ENCODE measurements around the gene MLST8.

MLST8 gene

DNA sequence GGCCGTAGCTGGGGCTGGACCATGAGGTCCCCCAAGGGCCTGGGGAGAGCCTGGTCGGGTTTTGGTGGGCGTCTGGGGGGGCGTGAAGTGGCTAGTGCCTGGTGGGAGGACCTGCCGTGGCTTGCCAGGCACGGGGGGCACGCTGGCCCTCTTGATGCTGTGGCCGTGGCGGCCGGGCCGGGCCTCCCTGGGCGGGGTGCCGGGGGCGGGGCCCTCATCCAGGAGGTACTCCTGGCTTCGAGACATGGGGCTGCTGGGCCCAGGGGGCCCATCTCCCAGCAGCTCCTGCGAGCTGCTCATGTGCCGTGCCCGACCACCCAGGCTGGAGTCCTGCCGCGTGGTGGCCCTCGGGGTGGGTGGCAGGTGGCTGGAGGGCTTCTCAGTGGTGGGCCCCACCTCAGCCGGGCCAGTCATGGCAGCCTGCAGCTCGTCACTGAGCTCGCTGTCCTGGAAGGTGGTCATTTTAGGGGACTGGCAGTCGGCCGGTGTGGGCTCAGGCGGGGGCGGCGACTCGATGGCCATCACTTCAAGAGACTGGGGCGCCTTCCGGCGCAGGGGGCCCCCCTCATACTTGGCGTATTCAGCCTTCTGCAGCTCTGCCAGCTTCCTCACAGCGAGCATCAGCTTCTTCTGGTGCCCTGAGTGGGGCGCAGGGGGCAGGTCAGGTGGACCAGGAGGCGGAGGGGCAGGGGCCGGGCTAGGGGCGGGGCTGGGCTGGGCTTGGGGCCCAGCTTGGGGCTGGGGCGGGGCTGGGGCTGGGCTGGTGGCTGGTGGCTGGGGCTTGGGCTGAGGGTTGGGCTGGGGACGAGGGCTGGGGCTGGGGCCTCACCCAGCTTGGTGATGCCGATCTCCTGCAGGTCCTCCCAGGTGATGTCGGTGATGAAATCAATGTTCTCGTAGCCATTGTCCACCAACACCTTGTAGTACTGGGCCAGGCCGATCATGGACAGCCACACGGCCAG, 24.0 kb upstream of the MLST8 start:
- H3K27ac ChIP-seq (ENCODE audit: low read depth, low read length) = no peak overlapping the region
- H3K36me3 ChIP-seq (ENCODE audit: insufficient read depth, low read length) = peaks cover 9% of the 10 kb centered on the region; the same call in 1 of the 2 replicates
- no peak overlapping the region for H2AFZ ChIP-seq (ENCODE audit: low read length, unreplicated experiment)
- H3K27me3 ChIP-seq (ENCODE audit: insufficient read depth, low read length) = no peaks in the 10 kb centered on the region
- H3K79me2 ChIP-seq (ENCODE audit: control insufficient read depth, insufficient read depth, low read length, unreplicated experiment) = no peaks in the 10 kb centered on the region
- no peaks in the 10 kb centered on the region for H3K4me1 ChIP-seq (ENCODE audit: control insufficient read depth, insufficient read depth, low read length, unreplicated experiment)
- no peak overlapping the region for H3K4me3 ChIP-seq (ENCODE audit: low read depth, low read length)

DNA sequence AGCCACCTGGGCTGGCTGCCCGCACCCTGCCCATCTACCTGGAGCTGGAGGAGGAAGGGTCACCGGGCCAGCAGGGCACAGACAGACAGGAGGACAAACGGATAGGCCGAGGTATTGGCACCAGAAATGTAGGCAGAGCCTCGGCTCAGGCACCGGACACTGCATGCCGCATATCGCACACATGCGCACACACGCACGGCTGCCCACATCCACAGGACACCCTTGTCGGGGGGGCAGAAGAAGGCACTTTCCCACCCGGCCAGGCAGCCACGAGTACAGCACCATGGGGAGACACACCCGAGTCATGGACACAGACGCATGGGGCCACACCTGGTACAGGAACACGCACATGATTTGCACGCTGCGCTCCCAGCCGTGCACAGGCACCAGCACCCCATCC, 23.3 kb upstream of the MLST8 start:
- Histone ChIP-seq H3K4me3 (ENCODE audit: low read depth, low read length) (no peak overlapping the region), H3K36me3 (ENCODE audit: insufficient read depth, low read length) (peaks cover 9% of the 10 kb centered on the region; the same call in 1 of the 2 replicates), H3K4me1 (ENCODE audit: control insufficient read depth, insufficient read depth, low read length, unreplicated experiment) (no peaks in the 10 kb centered on the region), H3K79me2 (ENCODE audit: control insufficient read depth, insufficient read depth, low read length, unreplicated experiment) (no peaks in the 10 kb centered on the region), H3K27me3 (ENCODE audit: insufficient read depth, low read length) (no peaks in the 10 kb centered on the region), H2AFZ (ENCODE audit: low read length, unreplicated experiment) (no peak overlapping the region), H3K27ac (ENCODE audit: low read depth, low read length) (no peak overlapping the region)

DNA sequence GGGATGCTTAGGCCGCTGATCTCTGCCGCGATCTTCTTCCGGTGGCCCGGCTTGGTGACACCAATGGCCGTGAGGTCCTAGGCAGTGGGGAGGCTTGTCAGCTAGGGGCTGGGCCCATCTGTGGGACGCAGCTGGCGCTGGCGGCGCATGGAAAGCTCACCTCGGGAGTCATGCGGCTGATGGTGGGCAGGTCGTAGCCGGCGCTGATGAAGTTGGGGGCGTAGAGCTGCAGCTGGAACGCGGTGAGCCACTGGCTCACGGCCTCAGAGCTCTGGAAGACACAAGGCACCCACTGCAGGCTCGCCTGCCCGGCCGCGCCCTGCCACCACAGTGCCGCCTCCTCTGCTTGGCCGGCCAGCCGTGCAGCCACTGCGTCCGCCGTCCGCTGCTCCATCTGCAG, 21.6 kb upstream of the MLST8 start:
- Histone ChIP-seq H3K4me1 (ENCODE audit: control insufficient read depth, insufficient read depth, low read length, unreplicated experiment) (no peaks in the 10 kb centered on the region), H3K4me3 (ENCODE audit: low read depth, low read length) (no peak overlapping the region), H2AFZ (ENCODE audit: low read length, unreplicated experiment) (no peak overlapping the region), H3K36me3 (ENCODE audit: insufficient read depth, low read length) (no peaks in the 10 kb centered on the region), H3K79me2 (ENCODE audit: control insufficient read depth, insufficient read depth, low read length, unreplicated experiment) (no peaks in the 10 kb centered on the region), H3K27ac (ENCODE audit: low read depth, low read length) (no peak overlapping the region), H3K27me3 (ENCODE audit: insufficient read depth, low read length) (no peaks in the 10 kb centered on the region)

DNA sequence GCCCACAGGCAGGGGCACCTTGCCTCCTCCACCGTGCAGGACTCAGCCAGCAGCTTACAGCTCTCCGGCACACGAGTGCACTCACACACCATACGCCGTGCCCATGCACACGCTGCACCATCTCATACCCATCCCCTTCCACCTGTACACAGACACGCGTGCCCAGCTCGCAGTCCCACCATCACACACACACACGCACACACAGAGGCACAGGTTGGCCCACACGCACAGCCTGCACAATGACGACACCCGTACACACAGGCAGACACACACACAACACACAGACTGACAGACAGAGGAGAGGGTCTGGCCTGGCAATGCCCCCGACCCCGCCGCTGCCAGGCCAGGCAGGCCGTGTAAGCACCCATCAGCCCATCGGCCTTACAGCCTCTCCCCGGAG, 20.9 kb upstream of the MLST8 start:
- Histone ChIP-seq H3K4me1 (ENCODE audit: control insufficient read depth, insufficient read depth, low read length, unreplicated experiment) (no peaks in the 10 kb centered on the region), H2AFZ (ENCODE audit: low read length, unreplicated experiment) (no peak overlapping the region), H3K27ac (ENCODE audit: low read depth, low read length) (no peak overlapping the region), H3K27me3 (ENCODE audit: insufficient read depth, low read length) (no peaks in the 10 kb centered on the region), H3K36me3 (ENCODE audit: insufficient read depth, low read length) (no peaks in the 10 kb centered on the region), H3K4me3 (ENCODE audit: low read depth, low read length) (no peak overlapping the region), H3K79me2 (ENCODE audit: control insufficient read depth, insufficient read depth, low read length, unreplicated experiment) (no peaks in the 10 kb centered on the region)

DNA sequence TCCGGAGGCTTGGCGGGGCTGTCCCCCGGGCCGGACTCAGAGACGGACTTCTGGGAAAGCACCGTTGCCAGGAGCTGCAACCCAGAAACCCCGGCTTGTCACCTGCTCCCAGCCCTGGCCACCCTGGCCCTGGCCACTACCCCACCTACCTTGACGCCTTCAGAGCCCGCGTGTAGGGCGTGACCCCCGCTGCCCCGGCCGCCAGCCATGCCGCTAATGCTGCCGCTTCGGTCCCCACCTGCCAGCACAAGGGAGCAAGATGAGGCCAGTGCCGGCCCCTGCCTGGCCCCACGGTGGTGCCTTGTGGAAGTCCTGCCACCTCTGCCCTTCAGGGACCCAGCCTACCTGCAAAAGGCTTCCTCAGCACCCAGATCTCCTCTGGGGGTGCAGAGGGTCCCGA, 20.3 kb upstream of the MLST8 start:
- no peak overlapping the region for H2AFZ ChIP-seq (ENCODE audit: low read length, unreplicated experiment)
- H3K27ac ChIP-seq (ENCODE audit: low read depth, low read length) = no peak overlapping the region
- no peaks in the 10 kb centered on the region for H3K79me2 ChIP-seq (ENCODE audit: control insufficient read depth, insufficient read depth, low read length, unreplicated experiment)
- no peaks in the 10 kb centered on the region for H3K4me1 ChIP-seq (ENCODE audit: control insufficient read depth, insufficient read depth, low read length, unreplicated experiment)
- no peaks in the 10 kb centered on the region for H3K27me3 ChIP-seq (ENCODE audit: insufficient read depth, low read length)
- no peaks in the 10 kb centered on the region for H3K36me3 ChIP-seq (ENCODE audit: insufficient read depth, low read length)
- no peak overlapping the region for H3K4me3 ChIP-seq (ENCODE audit: low read depth, low read length)

DNA sequence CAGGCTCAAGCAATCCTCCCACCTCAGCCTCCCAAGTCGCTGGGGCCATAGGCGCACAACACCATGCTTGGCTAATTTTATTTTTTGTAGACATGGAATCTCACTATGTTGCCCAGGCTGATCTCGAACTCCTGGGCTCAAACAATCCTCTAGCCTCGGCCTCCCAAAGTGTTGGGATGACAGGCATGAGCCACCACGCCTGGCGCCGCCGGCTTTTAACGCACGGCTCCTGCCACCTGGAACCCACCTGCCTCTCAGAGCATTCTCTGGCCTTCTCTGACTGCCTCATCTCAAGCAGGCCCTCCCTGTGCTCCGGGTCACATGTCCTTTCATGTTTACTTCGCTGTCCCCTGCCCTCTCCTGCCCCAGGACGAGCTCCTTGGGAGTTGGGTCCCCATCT, 19.2 kb upstream of the MLST8 start:
- H2AFZ ChIP-seq (ENCODE audit: low read length, unreplicated experiment) = no peak overlapping the region
- no peaks in the 10 kb centered on the region for H3K36me3 ChIP-seq (ENCODE audit: insufficient read depth, low read length)
- H3K79me2 ChIP-seq (ENCODE audit: control insufficient read depth, insufficient read depth, low read length, unreplicated experiment) = no peaks in the 10 kb centered on the region
- H3K4me1 ChIP-seq (ENCODE audit: control insufficient read depth, insufficient read depth, low read length, unreplicated experiment) = no peaks in the 10 kb centered on the region
- H3K27me3 ChIP-seq (ENCODE audit: insufficient read depth, low read length) = no peaks in the 10 kb centered on the region
- H3K4me3 ChIP-seq (ENCODE audit: low read depth, low read length) = no peak overlapping the region
- no peak overlapping the region for H3K27ac ChIP-seq (ENCODE audit: low read depth, low read length)

DNA sequence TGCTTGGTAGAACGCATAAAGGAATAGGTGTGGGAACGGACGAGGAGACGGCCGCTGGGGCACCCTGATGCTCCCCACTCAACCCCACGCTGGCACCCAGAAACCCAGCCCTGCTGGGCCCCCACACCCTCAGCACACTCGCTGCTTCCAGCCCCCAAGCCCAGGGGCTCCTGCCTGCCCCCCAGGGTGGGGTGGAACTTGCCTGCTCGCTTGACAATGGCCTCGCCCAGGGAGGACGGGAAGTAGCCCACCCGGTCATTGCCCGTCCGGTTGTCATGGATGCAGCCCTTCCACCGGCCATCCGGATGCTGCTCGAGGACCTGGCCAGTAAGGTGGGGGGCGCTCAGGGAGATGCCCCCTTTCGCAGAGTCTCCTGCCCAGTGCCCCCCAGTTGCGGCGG, 18.7 kb upstream of the MLST8 start:
- no peak overlapping the region for H3K4me3 ChIP-seq (ENCODE audit: low read depth, low read length)
- H3K27me3 ChIP-seq (ENCODE audit: insufficient read depth, low read length) = no peaks in the 10 kb centered on the region
- H3K27ac ChIP-seq (ENCODE audit: low read depth, low read length) = no peak overlapping the region
- no peaks in the 10 kb centered on the region for H3K79me2 ChIP-seq (ENCODE audit: control insufficient read depth, insufficient read depth, low read length, unreplicated experiment)
- H2AFZ ChIP-seq (ENCODE audit: low read length, unreplicated experiment) = no peak overlapping the region
- no peaks in the 10 kb centered on the region for H3K4me1 ChIP-seq (ENCODE audit: control insufficient read depth, insufficient read depth, low read length, unreplicated experiment)
- no peaks in the 10 kb centered on the region for H3K36me3 ChIP-seq (ENCODE audit: insufficient read depth, low read length)

DNA sequence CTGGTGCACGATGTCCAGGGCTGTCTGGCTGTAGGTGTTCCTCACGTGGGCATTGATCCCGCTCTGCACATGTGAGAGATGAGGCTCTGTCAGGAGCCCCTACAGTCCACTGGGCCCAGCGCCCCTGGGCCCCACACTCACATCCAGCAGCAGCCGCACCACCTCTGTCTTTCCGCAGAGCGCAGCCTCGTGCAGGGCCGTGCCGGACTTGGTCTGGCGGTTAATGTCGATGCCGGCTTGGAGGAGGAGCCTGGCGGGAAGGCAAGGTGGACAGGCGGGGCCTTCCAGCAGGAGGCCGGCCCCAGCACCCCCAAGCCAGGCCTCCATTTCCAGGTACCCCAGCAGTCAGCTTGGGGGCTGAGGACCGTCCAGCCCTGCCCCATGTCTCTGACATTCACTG, 18.0 kb upstream of the MLST8 start:
- Histone ChIP-seq H3K27me3 (ENCODE audit: insufficient read depth, low read length) (no peaks in the 10 kb centered on the region), H2AFZ (ENCODE audit: low read length, unreplicated experiment) (no peak overlapping the region), H3K27ac (ENCODE audit: low read depth, low read length) (no peak overlapping the region), H3K4me3 (ENCODE audit: low read depth, low read length) (no peak overlapping the region), H3K4me1 (ENCODE audit: control insufficient read depth, insufficient read depth, low read length, unreplicated experiment) (no peaks in the 10 kb centered on the region), H3K79me2 (ENCODE audit: control insufficient read depth, insufficient read depth, low read length, unreplicated experiment) (no peaks in the 10 kb centered on the region), H3K36me3 (ENCODE audit: insufficient read depth, low read length) (no peaks in the 10 kb centered on the region)

DNA sequence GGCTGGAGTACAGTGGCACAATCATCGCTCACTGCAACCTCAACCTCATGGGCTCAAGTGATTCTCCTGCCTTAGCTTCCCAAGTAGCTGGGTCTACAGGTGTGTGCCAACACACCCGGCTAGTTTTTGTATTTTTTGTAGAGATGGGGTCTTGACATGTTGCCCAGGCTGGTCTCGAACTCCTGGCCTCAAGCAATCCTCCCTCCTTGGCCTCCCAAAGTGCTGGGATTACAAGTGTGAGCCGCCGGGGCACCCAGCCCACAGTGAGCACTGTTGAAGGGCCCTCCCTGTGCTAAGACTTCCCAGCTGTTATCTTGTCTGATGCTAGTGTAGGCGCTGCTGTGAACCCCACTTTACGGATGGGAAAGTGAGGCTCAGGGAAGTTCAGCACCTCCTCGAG, 16.9 kb upstream of the MLST8 start:
- Histone ChIP-seq H3K4me3 (ENCODE audit: low read depth, low read length) (no peak overlapping the region), H3K36me3 (ENCODE audit: insufficient read depth, low read length) (no peaks in the 10 kb centered on the region), H3K79me2 (ENCODE audit: control insufficient read depth, insufficient read depth, low read length, unreplicated experiment) (no peaks in the 10 kb centered on the region), H3K4me1 (ENCODE audit: control insufficient read depth, insufficient read depth, low read length, unreplicated experiment) (no peaks in the 10 kb centered on the region), H2AFZ (ENCODE audit: low read length, unreplicated experiment) (no peak overlapping the region), H3K27me3 (ENCODE audit: insufficient read depth, low read length) (no peaks in the 10 kb centered on the region), H3K27ac (ENCODE audit: low read depth, low read length) (no peak overlapping the region)

DNA sequence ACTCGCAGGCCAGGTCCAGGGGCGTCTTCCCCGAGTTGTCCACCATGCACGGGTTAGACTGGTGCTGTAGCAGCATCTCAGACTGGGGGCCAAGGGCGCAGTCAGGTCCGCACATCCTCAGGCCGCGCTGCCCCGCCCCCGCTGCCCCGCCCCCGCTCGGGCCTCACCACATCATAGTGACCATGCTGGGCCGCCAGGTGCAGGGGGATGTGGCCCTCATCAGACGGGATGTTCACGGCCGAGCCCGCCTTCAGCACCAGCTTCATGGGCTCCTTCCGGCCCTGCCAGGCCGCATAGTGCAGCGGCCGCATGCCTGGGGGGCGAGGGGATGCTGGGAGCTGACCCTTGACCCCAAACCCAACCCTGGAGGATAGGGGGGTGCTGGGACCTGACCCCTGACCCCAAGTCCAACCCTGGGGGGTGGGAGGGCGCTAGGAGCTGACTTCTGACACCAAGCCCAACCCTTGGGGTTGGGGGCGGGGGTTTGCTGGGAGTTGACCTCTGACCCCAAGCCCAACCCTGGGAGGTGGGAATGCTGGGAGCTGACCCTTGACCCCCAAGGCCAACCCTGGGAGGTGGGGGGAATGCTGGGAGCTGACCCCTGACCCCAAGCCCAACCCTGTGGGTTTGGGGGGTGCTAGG, 15.9 kb upstream of the MLST8 start:
- Histone ChIP-seq H3K4me3 (ENCODE audit: low read depth, low read length) (no peak overlapping the region), H3K79me2 (ENCODE audit: control insufficient read depth, insufficient read depth, low read length, unreplicated experiment) (no peaks in the 10 kb centered on the region), H3K36me3 (ENCODE audit: insufficient read depth, low read length) (no peaks in the 10 kb centered on the region), H3K27ac (ENCODE audit: low read depth, low read length) (no peak overlapping the region), H3K4me1 (ENCODE audit: control insufficient read depth, insufficient read depth, low read length, unreplicated experiment) (no peaks in the 10 kb centered on the region), H3K27me3 (ENCODE audit: insufficient read depth, low read length) (no peaks in the 10 kb centered on the region), H2AFZ (ENCODE audit: low read length, unreplicated experiment) (no peak overlapping the region)
